Stimulated activated effector memory CD8-positive, alpha-beta T cell treated with anti-CD3 and anti-CD28 coated beads, Interleukin-12 subunit alpha, Interleukin-12 subunit beta, amount 100 ng/mL, for 72 hours (primary cell): ENCODE measurements around the gene DHRS11.

Experiments
- ATAC-seq: fragments of 150-1000 bp; cut with Tn5 transposase; 2 replicates; pipeline ENCODE4 v1.10.0; 2021
- DNase-seq, 2 donors: peaks; one replicate each; pipeline ENCODE4 v3.0.0; 2021 to 2022; ENCODE audit warnings: low spot score in 2 of 2
- H3K27ac Mint-ChIP-seq: one replicate; pipeline ENCODE4 v1.8.0; 2022; ENCODE audit warnings: mild to moderate bottlenecking, mixed read lengths
- H3K36me3 Mint-ChIP-seq: one replicate; pipeline ENCODE4 v1.8.0; 2022; ENCODE audit warnings: mild to moderate bottlenecking, mixed read lengths
- H3K4me1 Mint-ChIP-seq: one replicate; pipeline ENCODE4 v1.8.0; 2022; ENCODE audit warnings: mixed read lengths
- H3K4me3 Mint-ChIP-seq: one replicate; pipeline ENCODE4 v1.8.0; 2022; ENCODE audit warnings: mild to moderate bottlenecking, mixed read lengths
- H3K9me3 Mint-ChIP-seq: one replicate; pipeline ENCODE4 v1.8.0; 2022; ENCODE audit warnings: mixed read lengths

Gene DHRS11

DNA sequence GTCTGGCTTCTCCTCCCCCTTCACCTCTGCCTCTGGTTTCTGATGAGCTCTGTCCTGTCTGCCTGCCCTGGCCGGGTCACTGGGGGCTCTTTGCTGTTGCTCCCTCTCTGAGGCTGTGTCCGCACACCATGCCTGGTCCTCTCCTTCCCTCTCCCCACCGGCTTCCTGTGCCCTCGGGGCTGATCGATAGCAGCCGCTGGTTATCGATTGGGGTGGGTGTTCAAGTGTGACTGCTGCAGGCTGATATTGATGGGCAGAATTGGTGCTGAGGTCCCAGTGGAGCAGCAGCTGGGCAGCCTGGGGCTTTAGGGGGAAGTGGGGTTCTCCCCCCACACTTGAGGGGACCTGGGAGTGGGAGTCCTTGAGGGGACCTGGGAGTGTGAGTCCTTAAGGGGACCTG lies 26.1 kb downstream of the DHRS11 start:
- DNase-seq (no peak), ATAC-seq (no peak)
- no peaks in the 10 kb centered on the region for H3K9me3 Mint-ChIP-seq
- no peak overlapping the region for H3K27ac Mint-ChIP-seq
- H3K4me3 Mint-ChIP-seq = no peak overlapping the region
- H3K36me3 Mint-ChIP-seq = no peaks in the 10 kb centered on the region
- H3K4me1 Mint-ChIP-seq = peaks cover 11% of the 10 kb centered on the region

DNA sequence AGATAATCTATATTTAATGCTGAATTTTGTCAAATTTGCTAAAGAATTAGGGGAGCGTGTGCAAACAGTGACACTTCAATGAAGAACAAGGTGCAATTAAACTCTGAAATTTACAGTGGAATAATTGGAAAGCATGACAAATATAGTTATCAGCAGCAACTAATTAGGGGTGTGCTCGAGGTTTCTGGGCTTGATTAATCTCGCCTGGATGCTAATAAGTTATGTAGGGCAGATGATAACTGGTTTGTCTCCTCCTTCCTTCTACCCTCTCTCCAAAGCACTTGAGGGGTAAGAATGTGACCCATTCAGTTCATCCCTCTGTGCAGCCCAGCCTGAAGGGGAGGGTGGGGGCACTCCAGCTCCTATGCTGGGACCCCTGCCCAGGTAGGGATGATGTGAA lies 31.6 kb downstream of the DHRS11 start:
- no peaks in the 10 kb centered on the region for H3K4me1 Mint-ChIP-seq

DNA sequence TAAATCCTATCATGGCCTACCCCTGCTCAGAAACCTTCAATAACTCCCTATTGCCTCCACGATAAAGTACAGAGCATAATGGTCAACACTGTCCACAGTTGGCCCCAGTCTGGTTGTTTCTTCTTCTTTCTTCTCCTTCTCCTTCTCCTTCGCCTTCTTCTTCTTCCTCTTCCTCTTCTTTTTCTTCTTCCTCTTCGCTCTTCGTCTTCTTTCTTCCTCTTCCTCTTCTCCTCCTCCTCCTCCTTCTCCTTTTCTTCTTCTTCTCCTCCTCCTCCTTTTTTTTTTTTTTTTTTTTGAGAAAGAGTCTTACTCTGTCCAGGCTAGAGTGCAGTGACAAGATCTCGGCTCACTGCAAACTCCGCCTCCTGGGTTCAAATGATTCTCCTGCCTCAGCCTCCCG lies 33.5 kb downstream of the DHRS11 start:
- H3K9me3 Mint-ChIP-seq = no peaks in the 10 kb centered on the region
- no peaks in the 10 kb centered on the region for H3K4me1 Mint-ChIP-seq
- no peaks in the 10 kb centered on the region for H3K36me3 Mint-ChIP-seq
- ATAC-seq = no peak
- no peak overlapping the region for H3K4me3 Mint-ChIP-seq
- no peak for DNase-seq
- peak overlapping the region; percentile 9 for H3K27ac Mint-ChIP-seq

More for the DNA sequence above, 31.6 kb downstream of the DHRS11 start:
- no peaks in the 10 kb centered on the region for H3K36me3 Mint-ChIP-seq
- H3K27ac Mint-ChIP-seq = no peak overlapping the region
- ATAC-seq (no peak), DNase-seq (no peak)
- H3K9me3 Mint-ChIP-seq = no peaks in the 10 kb centered on the region
- no peak overlapping the region for H3K4me3 Mint-ChIP-seq

DNA sequence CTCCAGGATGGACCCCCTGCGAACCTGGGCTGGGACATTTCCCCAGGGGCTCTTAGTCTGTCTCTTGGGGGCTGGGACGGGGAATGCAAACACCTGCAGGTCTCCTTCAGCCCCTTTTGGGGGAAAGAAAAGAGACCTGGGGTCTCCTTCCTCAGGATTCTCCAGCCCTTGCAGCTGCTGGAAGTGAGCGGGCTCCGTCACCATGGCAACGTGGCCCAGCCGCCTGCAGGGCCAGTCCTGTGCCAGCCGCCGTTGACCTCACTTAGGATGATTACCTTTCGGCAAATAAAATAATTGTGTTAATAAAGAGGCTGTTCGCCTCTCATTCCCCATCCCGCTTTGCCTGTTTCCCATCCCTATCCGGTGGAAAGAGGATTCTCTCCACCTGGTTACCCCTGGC lies 35.4 kb downstream of the DHRS11 start:
- Mint-ChIP-seq H3K4me1 (no peaks in the 10 kb centered on the region), H3K9me3 (no peaks in the 10 kb centered on the region), H3K4me3 (no peak overlapping the region), H3K27ac (no peak overlapping the region), H3K36me3 (no peaks in the 10 kb centered on the region)
- no peak for DNase-seq
- ATAC-seq = no peak

DNA sequence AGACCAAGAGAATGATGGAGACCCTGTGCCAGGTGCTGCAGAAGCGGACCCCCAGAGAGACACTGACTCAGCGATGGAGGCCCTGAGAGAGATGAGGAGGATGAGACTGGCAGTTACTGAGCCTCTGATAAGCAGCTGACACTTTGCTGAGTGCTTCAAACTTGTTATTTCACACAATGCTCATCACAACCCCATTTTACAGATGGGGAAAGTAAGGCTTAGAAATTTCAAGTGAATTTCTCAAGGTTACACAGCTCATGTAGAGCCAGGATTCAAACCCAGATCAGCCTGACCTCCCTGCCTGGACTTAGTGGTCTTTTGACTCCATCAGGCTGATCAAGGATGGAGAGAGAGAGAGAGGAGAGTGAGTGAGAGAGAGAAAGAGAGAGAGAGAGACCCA lies 36.9 kb downstream of the DHRS11 start:
- Mint-ChIP-seq H3K4me1 (no peaks in the 10 kb centered on the region), H3K36me3 (no peaks in the 10 kb centered on the region), H3K9me3 (no peaks in the 10 kb centered on the region), H3K4me3 (no peak overlapping the region), H3K27ac (no peak overlapping the region)
- ATAC-seq (no peak), DNase-seq (no peak)

DNA sequence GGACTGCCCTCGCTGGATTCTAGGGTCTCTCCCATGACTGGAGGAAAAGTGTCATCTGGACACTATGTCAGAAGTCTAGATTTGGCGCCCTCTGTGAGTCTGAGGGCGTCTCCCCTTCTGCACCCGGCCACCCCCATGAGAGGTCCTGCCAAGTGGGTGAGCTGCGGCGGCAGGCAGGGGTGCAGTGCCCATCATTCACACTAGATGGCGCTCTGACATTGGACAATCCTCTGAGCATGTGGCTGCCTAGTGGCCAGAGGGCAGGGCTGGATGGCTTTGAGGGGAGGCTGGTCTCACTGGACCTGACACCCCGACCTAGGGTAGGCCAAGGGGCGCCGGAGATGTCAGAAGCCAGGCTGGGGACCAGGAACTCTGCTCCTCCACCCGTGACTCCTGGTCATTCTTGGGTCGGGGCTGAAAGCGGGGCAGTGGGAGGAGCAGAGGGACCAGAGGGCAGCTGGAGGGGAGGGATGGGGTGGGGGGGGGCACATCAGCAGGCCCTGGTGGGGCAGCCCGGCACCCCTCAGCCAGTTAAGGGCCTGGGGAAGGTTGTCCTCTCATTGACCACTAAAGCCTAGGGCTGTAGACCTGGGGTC lies 37.7 kb downstream of the DHRS11 start:
- ATAC-seq = peak; percentile 86
- Mint-ChIP-seq H3K9me3 (no peaks in the 10 kb centered on the region), H3K4me1 (no peaks in the 10 kb centered on the region), H3K4me3 (no peak overlapping the region), H3K36me3 (no peaks in the 10 kb centered on the region), H3K27ac (no peak overlapping the region)
- peak; percentile 83 to 93 for DNase-seq

DNA sequence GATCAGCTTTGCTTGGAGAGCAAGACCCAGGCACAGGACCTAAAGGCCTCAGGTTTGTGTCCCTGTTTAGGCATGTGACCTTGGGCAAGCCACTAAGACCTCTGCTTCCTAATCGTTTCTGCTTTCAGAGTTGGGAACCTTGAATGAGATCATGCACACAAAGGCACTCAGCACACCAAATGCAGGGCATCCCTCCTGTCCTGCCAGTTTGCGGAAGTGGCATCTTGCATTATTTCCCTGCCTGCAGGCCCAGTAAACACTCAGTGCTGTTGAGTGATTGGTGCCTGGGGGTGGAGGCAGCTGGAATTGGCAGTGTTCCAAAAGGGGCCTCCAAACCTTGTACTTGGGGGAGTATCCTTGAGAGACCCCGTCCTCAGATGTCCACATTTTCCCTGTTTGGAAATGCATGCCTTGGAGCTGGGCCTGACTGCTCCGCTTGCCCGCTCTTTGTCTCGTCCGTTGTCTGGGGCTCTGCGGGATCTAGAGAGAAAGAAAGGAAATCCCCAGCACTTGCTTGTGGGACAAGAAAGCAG lies 38.4 kb downstream of the DHRS11 start:
- DNase-seq (no peak), ATAC-seq (no peak)
- H3K9me3 Mint-ChIP-seq = no peaks in the 10 kb centered on the region
- no peaks in the 10 kb centered on the region for H3K36me3 Mint-ChIP-seq
- no peak overlapping the region for H3K27ac Mint-ChIP-seq
- no peaks in the 10 kb centered on the region for H3K4me1 Mint-ChIP-seq
- H3K4me3 Mint-ChIP-seq = no peak overlapping the region

DNA sequence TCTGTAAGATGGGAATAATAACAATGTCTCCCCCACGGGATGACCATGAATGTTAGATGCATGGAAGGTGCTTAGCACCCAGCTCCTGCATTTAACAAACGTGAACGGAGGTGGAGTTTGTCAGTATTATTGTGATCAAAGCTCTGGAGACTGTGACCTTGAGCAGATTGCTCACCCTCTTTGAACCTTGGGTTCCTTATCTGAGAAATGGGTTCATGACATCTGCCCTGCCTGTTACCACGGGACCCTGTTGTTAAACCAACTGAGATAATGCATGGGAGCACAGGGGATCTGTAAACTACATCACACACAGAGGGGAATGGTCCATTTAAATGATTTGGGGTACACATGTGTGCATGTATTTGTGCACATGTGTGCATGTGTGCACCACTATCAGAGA lies 39.3 kb downstream of the DHRS11 start:
- Mint-ChIP-seq H3K27ac (no peak overlapping the region), H3K4me3 (no peak overlapping the region), H3K36me3 (no peaks in the 10 kb centered on the region), H3K9me3 (no peaks in the 10 kb centered on the region), H3K4me1 (no peaks in the 10 kb centered on the region)
- ATAC-seq (no peak), DNase-seq (no peak)

DNA sequence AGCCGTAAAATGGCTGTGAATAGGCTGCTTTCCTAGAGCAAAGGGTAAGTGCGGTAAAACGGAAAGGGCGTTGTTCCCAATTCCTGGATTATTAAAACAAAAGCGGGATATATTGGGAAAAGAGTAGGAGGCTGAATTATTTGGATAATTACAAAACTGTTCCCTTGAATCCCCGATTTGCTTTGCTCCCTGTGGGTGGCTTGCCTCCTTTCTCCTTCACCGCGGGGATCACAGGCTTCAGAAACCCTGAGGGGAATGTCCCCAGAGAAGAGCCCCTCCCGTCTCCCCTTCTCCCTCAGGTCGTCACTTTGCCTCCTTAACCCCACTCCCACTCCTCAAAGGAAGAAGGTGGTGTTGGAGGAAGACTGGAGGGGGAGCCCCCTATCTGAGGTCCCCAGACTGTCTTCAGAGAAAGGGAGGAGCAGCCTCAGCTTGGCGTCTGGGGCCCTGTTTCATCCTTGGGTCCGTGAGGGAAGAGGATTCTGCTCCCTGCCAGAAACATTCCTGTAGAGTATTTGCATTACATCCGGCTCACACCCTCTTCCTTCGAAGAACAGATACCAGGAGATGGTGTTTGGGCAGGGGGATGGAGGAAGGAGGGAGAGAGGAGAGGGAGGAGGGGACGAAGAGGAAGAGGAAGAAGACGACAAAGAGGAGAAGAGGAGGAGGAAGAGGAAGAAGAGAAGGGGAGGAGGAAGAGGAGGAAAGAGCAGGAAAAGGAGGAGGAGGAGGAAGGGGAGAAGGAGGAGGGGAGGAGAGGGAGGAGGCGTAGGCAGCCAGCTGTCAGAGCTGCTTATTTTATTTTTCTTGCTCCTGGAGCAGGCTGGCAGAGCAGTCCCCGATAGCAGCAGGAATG lies 41.5 kb downstream of the DHRS11 start:
- Mint-ChIP-seq H3K36me3 (no peaks in the 10 kb centered on the region), H3K4me1 (no peaks in the 10 kb centered on the region), H3K9me3 (no peaks in the 10 kb centered on the region), H3K4me3 (no peak overlapping the region), H3K27ac (no peak overlapping the region)
- no peak for DNase-seq
- no peak for ATAC-seq

DNA sequence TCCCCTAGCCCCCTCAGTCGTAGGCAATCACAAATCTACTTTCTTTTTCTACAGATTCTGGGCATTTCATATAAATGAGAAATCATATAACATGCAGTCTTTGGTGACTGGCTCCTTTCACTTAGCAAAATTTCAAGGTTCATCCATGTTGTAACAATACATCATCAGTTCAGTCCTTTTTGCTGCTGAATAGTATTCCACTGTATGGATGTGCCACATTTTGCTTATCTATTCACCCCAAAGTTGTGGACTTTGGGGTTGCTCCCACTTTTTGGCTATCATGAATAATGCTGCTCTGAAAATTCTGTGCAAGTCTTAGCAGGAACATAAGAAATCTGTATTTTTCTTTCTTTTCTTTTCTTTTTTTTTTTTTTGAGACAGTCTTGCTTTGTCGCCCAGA lies 48.7 kb downstream of the DHRS11 start:
- DNase-seq = no peak
- Mint-ChIP-seq H3K27ac (no peak overlapping the region), H3K4me3 (no peak overlapping the region), H3K36me3 (no peaks in the 10 kb centered on the region), H3K9me3 (no peaks in the 10 kb centered on the region), H3K4me1 (peaks cover 19% of the 10 kb centered on the region)
- ATAC-seq = no peak

DNA sequence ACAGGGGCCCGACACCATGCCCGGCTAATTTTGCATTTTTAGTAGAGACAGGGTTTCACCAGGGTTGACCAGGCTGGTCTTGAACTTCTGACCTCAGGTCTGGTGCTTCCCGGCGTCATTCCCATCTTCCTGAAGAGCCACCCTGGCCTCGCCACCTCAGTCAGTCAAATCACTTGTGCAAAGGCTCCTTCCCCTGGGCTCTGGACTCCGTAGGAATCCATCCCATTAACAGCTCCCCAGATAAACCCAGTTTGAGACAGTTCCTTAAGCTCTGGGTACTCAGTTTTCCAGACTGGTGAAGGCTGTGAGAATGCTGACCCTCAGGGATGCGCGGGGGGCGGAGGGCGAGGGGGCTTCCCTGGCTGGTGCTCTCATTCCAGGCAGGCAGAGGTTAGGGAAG lies 49.2 kb downstream of the DHRS11 start:
- Mint-ChIP-seq H3K4me1 (peaks cover 19% of the 10 kb centered on the region), H3K9me3 (no peaks in the 10 kb centered on the region), H3K27ac (no peak overlapping the region), H3K4me3 (no peak overlapping the region), H3K36me3 (no peaks in the 10 kb centered on the region)
- ATAC-seq (no peak), DNase-seq (no peak)

DNA sequence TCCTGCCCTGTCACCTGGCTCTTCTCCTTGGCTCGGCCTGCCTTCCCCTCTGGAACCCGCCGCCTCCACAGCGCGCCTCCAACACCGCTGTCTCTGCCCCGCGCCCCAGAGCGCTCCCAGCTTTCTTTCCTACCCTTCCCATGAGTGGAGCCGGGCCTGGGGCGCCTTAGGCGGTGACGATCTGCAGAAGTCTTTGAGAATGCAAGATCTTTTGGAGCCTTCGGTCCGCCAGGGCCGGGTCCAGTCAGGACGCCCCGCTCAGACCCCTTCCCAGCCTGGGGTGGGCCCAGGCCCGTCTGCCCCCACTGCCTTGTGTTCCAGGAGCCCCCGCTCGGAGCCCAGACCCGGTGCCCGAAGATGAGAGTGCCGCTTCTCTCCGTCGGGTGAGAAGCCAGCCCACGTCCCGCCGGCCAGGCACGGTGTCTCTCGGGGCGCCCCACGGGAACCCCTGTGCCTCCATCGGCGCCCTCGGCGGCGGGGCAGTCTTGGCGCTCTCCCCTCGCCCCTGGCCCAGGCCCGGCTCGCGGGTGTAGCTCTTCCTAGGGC lies 49.7 kb downstream of the DHRS11 start:
- peak; percentile 42 for ATAC-seq

DNA sequence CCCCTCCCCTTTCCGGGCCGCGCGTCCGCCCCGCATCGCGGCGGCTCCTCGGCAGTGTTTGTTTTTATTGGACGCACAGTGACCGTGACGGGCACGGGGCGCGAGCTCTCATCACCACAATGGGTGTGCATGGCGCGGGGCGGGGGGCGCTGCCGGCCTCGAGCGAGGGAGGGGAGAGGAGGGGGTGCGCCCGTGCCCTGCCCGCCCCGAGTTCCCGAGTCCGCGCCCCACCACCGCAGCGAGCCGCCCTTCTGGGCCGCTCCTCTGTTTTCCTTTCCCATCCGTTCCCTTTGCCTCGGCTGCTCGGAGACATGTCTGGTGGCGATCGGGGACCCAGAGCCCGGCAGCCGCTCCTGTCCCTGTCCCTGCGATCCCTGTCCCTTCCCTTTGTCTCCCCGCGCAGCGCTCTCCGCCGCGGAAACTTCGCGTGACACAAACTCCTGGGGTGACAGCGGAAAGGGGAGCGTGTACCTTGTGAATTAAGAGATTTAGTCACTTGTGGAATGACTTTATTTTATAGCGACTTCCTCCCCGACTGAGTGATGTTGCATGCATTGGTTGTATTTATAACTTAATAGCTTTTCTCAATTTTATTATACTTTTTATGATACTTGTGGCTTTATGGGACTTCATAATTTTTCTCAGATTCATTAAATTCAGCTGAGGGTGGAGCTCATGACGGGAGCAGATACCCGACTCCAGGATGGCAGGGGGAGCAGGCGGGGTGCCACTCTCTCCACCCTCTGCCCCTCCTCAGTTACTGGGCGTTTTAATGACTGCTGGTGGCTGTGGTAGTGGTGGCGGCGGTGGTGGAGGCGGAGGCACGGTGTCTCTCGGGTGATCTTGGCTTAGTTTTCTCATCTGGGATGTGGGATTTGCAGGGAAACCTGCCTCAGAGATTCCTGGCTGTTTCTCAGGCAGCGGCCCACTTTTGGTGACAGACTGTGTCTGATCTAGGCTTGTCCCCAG lies 50.5 kb downstream of the DHRS11 start:
- Mint-ChIP-seq H3K9me3 (no peaks in the 10 kb centered on the region), H3K4me1 (peaks cover 19% of the 10 kb centered on the region), H3K4me3 (peak overlapping the region; percentile 74), H3K27ac (peak overlapping the region; percentile 40), H3K36me3 (no peaks in the 10 kb centered on the region)
- DNase-seq (no peak), ATAC-seq (peak; percentile 49)

More for the DNA sequence above, 49.7 kb downstream of the DHRS11 start:
- Mint-ChIP-seq H3K27ac (no peak overlapping the region), H3K36me3 (no peaks in the 10 kb centered on the region), H3K4me1 (peaks cover 19% of the 10 kb centered on the region), H3K4me3 (peak overlapping the region; percentile 74), H3K9me3 (no peaks in the 10 kb centered on the region)
- no peak for DNase-seq

DNA sequence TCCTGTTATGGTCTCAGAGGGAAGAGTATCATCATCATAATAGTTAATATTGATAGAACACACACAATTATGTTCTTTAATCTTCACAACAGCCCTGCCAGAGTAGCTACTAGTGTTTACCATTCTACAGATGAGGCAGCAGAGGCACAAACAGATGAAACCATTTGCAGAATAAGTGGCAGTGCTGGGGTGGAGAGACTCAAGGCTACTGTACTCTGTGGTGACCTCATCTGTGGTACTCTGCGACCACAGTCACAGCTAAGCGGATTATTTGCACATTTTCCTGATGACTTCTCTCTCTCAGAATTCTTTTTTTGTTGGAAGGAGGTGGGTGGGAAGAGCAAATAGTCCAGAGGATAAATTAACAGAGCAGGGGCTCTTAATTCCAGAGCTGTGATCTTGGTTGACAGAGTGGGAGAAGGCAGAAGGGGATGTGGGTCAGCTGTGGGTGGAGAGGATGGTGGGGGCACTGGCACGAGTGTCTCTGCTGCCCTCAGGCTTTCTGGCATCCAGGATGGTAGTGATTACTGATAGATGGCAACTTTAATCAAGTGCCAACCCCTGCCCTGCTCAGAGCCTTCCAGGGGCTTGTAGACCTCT lies 51.5 kb downstream of the DHRS11 start:
- peak overlapping the region; percentile 40 for H3K27ac Mint-ChIP-seq
- H3K4me1 Mint-ChIP-seq = peaks cover 19% of the 10 kb centered on the region
- peak overlapping the region; percentile 74 for H3K4me3 Mint-ChIP-seq
- no peaks in the 10 kb centered on the region for H3K36me3 Mint-ChIP-seq
- DNase-seq (no peak), ATAC-seq (peak; percentile 78)
- H3K9me3 Mint-ChIP-seq = no peaks in the 10 kb centered on the region

DNA sequence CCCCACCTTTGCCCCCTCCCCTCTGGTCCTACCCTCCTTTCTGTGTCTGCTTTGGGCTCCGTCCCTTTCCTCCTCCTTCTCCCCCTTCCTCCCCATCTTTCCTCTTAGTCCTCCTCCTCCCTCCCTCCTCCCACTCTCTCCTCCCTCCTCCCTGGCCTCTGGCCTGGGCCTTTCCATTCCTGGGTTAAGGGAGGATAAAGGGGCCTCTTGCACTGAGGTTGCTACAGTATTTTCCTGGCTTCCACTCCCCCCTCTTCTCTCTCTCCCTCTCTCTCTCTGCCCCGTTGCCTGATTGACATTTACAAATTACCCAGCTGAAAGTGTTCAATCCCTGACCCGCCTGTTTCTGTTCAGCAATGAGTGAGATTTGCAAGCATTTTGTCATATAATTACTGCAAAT lies 53.7 kb downstream of the DHRS11 start:
- no peak overlapping the region for H3K27ac Mint-ChIP-seq
- H3K36me3 Mint-ChIP-seq = no peaks in the 10 kb centered on the region
- ATAC-seq (no peak), DNase-seq (no peak)
- no peaks in the 10 kb centered on the region for H3K9me3 Mint-ChIP-seq
- peaks cover 19% of the 10 kb centered on the region for H3K4me1 Mint-ChIP-seq
- H3K4me3 Mint-ChIP-seq = no peak overlapping the region
